GM19455 (cell line): Measurements from ENCODE around the gene PLIN5.
"Not testable (repeated sequence)": the region's sequence is repeated elsewhere in the genome, so short reads cannot be mapped to it uniquely, and the experiment has no call there.

Source experiments
- ATAC-seq: cut with Tn5 transposase; IDR thresholded peaks from one replicate; pipeline ENCODE4 v1.9.1; 2021; ENCODE audit not compliant: unreplicated experiment

Gene PLIN5

DNA sequence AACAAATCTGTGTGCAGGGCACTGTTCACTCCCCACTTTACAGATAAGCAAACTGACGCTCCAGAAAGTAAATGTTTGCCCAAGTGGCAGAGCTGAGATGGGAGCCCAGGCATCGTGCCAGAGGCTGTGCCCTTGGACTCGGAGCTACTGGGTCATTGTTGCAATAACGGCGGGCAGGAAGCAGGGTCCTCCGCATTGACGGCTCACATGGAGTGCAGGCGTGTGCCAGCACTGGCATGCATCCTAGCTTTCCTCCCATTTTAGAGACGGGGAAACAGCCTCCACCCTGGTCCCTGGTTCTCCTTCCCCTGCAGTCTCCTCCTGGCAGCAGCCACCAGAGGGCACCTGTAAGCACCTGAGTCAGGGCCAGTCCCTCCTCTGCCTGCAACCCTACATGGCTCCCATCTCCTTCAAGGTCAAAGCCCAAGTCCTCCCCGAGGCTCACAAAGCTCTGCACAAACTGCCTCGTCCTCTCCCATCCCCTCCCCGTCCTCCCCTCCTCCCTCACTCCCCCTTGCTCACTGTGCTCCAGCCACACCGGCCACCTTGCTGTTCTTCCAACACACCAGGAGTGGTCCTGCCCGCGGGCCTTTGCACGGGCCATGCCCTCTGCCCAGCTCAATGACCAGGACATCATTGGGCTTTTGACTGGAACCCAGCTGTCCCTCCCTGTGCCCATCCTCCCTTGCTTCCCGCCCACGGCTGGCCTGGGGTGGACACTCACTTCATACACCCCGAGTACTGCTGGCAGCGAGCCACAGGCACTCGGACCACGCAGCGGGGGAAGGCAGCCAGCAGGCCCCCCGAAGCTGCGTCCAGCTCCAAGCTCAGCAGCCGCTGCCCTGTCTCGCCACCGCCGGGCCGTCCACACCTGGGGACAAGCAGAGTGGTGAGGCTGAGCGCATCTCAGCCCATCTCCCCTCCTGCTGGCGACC, 12.5 kb upstream of the PLIN5 start:
- ATAC-seq: no peak

DNA sequence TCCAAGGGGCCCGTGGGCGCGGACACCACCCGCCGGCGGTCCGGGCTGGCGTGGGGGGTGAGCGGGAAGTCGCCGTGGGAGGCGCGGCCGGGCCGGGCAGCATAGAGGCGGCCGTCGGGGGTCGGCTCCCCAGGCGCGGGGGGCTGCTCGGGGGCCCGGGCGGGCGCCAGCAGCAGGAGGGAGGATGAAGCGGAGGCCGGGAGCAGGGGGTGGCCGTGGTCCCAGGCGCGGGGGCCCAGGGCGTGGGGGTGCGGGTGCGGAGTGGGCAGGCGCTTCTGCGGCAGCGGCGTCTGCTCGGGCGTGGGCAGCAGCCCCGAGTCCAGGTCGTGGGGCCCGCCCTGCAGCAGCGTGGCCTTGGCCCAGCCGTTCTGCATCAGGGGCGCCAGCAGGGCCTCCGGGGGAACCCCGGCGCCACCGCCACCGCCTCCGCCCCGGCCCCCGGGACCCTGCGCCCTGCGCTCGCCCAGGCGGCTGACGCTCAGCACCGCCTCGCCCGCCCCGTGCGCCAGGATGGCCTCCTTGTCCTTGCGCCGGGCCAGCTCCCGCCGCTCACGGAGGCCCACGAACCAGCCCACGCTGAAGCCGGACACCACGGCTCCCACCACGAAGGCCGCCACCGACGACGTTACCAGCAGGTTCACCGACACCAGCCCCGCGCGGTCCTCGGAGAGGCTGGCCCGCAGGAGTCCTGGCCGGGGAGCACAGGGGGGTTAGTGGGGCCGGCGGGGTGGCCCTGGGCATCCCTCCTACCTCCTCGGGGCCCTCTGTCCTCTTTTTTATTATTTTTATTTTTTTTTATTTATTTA, 9.0 kb upstream of the PLIN5 start:
- no peak for ATAC-seq

DNA sequence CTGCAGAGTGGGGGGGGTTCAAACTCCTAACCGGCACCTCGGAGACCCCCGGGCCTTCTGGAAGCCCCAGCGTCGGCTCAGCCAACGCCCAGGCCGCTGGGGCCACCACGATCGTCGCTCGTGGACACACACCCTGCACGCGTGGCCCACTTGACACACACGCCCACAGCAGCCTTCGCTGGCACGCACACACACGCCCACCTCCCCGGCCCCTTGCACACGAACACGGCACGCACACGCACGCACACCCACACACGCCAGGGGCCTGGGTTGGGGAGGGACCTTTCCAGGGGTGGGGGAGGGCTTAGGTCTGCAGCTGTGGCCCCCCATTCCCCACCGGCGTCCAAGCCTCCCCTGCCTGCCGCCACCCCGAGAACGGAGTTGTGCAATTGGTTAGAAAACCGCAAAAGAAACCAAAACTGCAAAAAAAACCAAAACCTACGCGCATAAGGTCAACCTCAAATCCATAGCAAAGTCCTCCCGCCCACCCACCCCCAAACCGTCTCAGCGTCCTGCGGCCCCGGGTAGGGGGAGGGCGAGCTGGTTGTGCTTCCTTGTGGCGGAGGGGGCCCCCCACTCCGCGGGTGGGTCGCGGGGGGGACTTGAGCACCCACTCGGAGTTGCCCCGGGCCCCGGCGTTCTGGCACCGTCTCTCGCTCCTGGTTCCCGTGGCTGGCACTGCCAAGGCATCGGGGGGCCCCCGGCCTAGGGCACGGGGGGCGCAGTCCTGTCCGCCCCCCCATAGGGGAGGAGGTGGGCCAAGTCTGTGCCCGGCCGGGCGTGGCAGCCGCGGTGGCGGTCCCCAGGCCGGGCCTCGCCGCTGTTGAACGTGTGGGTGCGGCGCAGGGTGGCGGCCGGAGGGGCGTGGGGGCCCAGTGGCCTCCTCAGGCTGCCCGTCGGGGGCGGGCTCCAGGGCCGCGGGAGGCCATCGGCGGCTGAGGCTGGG, 8.1 kb upstream of the PLIN5 start:
- ATAC-seq: no peak

DNA sequence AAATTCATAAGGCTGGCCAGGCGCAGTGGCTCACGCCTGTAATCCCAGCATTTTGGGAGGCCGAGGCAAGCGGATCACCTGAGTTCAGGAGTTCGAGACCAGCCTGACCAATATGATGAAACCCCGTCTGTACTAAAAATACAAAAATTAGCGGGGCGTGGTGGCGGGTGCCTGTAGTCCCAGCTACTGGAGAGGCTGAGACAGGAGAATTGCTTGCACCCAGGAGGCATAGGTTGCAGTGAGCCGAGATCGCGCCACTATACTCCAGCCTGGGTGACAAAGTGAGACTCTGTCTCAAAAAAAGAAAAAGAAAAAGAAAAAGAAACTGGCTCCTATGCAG, 6.8 kb upstream of the PLIN5 start:
- not testable (repeated sequence) for ATAC-seq

DNA sequence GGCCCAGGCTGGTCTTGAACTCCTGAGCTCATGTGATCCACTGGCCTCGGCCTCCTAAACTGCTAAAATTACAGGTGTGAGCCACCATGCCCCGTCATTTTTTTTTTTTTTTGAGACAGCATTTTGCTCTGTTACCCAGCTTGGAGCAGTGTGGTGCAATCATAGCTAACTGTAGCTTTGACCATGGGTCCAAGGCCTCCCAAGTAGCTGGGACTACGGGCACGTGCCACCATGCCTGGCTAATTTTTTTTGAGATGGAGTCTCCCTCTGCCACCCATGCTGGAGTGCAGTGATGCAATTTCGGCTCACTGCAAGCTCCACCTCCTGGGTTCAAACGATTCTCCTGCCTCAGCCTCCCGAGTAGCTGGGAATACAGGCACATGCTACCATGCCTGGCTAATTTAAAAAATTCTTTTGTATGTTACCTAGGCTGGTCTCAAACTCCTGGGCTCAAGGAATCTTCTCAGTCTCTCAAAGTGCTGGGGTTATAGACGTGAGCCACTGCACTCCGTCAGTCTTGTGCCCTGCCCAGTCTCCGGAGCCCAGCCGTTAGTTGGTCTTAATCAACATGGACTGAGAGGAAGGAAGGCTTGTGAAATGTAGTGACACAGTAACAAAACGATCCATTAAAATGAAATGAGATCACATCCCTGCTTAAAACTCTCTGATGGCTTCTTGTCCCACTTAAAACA, 6.2 kb upstream of the PLIN5 start:
- no peak for ATAC-seq

DNA sequence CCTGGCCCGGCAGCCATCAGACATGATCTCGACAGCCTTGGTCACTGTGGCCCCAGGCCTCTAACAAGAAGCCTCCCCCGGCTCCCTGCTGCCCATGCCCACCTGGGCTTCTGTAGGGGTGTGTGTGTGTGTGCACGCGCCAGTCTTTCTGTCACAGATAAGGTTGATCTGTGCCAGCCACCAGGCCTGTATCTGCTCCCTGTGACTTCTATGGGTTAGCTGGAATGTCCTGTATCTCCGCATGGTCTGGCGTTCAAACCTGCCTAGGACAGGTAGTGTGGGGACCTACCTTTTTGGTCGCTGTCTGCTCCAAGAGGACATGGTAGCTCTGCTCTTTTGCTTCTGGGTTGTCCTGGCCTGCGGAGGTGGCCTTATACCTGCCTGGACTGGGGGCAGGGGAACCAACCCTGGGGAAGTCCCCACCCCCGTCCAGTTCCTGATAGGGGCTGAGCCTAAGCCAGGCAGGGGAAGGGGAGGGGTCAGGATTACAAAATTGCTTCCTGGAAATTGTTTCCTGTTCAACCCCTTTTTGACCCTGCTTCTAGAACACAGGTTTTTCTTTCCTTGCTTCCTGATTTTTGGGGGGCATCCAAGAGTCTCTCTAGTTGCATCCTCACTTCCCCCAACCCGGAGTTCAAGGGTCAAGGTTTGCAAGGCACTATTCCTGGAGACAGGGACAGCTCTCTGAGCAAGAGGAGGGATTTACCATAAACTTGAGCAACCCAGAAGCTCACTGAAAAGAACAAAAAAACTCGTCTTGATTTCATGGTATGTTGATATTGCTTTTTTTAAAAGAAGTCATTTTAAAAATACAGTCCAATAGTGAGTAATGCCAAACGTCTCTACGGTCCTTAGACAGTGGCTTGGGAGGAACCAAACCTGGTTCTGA, 4.9 kb upstream of the PLIN5 start, which contains the start of gene LRG1:
Gene LRG1 (minus strand): TSS at position 344 of the 889 bp plus-strand sequence. CDS start 23 bp downstream, at position 321.
- no peak for ATAC-seq

DNA sequence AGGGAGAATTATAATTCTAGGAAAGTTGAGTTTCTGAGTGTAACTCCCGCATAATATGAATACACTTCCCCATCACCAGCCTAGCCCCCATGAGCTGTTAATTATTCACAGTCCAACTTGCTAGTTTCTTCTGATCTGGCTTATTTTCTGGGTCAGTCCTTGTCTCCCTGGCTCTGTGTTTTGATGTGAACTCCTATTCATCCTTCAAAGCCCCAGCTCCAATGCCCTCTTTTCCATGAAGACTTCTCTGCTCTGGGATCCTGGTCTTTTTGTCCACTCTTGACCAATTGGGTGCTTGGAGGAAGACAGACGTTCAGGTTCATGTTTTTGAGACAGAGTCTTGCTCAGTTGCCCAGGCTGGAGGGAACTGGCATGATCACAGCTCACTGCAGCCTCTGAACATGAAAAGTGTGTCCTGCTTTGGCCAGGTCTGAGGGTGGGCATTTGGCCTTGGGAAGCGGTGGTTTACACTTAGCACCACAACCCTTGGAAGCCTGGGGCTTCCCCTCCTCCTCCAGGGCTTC, 4.2 kb upstream of the PLIN5 start:
- ATAC-seq: no peak

DNA sequence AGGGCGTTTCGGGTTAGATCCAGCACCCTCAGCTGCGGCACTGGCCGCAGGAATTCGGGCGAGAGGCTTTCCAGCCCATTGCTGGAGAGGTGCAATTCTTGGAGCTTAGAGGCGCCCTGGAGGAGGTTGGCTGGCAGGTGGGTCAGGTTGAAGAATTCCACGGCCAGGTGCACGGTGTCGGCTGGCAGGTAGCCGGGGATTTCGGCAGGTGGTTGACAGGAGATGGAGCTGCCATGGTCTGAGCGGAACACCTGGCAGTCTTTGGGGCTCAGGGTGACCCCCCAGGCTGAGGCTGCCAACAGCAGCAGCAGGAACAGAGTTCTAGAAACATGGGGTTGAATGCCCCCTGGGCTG, 3.6 kb upstream of the PLIN5 start:
- ATAC-seq: no peak

DNA sequence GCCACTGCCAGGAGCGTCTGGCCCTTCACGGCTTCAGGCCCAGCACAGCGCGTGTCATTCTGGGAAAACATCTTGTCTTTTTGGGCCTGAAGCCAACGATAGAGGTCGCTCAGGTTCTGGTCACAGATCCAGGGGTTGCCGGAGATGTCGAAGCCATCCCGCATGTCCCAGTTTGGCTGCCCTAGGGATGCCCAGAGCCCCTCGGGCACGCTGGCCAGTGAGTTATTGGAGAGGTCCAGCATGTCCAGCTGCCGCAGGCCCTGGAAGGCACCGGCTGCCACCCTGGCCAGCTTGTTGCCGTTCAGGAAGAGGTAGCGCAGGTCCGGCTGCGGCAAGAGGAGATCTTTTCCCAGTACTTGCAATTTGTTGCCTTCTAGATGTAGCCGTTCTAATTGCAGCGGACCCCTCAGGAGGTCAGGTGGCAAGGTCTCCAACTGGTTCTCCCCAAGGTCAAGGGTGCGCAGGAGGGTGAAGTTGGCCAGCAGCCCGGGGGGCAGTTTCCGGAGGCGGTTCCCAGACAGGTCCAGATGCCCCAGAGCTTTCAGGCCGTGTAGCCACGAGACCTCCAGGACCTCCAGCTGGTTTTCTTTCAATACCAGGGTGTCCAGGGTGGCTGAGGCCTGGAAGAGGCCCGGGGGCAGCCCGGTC, 3.1 kb upstream of the PLIN5 start:
- ATAC-seq: no peak

DNA sequence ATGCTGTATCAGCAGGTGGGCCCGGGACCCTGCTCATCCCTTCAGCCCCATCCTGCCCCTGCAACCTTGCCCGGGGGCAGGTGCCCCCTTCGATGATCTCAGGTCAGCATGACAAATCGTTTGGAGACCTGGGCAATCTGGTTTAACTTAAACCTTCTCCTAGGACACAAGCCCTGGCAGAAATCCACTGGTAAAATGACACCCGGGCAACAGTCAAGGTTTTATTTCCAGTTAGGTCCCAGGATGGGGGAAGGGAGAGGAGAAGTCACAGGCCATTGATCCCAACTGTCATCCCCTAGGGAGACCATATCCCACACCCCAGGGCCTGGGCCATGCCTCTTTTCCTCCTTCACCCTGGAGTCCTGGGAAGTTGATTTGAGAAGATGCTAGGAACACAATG, 1.8 kb upstream of the PLIN5 start:
- no peak for ATAC-seq

DNA sequence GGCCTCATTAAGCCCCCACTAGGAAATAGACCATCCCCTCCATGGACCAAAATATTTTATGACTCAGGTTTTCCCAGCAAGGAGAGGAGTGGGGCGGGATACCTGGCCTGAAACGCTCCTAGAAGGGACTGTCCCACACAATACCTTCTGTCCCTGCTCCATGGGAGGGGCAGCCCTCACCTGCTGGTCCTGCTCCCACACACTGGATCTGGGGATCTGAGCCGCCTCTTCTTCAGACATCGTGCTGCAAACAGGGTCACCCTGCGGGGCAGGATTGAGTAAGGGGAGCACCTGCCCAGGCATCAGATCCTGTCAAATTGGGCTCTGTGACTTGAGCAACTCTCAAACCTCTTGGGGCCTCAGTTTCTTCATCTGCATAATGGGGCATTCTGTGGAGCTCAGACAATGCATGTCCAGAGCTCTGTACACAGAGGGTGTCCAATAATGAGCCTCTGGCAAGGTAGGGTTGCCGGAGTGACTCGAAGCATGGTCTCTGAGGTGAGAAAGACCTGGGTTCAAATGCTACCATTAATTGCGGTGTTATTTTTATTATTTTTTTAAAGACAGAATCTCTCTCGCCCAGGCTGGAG, 1.1 kb downstream of the PLIN5 start:
- no peak for ATAC-seq

DNA sequence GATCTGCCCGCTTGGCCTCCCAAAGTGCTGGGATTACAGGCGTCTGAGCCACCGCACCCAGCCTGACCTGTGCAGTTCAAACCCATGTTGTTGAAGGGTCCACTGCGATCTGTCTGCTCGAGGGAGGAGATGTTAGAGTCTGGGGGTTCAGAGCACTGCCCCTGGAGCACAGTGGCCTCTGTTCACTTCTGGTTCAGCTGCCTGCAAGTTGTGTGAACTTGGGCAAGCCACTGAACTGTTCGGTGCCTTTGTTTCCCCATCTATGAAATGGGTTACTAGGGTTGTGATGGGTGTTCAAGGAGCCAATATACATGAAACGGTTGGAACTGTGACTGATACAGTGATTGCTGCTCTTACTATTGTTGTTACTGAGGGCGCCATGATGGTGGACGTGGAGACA, 1.7 kb downstream of the PLIN5 start:
- ATAC-seq: no peak

DNA sequence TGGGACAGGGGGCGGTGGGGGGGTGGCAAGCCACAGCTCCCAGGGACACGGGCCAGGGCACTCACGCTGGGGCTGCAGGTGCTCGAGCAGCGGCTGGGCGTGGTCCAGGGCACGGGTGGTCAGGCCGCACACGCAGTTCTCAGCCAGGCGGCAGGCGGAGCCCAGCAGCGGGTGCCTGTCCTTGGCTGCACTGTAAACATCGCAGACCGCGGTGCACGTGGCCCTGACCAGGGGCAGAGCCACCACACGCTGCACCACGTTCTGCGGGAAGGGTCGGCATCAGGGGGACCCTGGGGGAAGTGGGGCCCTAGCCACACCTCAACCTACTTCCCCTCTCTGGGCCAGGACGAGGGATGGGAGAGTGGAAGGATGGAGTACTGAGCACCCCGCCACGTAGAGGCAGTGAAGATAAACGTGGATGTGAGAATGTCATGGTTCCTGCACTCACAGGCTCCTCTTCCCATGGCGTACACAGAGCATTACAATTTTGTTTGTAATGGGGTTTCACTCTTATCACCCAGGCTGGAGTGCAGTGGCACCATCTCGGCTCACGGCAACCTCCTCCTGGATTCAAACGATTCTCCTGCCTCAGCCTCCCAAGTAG, 3.4 kb downstream of the PLIN5 start:
- no peak for ATAC-seq

DNA sequence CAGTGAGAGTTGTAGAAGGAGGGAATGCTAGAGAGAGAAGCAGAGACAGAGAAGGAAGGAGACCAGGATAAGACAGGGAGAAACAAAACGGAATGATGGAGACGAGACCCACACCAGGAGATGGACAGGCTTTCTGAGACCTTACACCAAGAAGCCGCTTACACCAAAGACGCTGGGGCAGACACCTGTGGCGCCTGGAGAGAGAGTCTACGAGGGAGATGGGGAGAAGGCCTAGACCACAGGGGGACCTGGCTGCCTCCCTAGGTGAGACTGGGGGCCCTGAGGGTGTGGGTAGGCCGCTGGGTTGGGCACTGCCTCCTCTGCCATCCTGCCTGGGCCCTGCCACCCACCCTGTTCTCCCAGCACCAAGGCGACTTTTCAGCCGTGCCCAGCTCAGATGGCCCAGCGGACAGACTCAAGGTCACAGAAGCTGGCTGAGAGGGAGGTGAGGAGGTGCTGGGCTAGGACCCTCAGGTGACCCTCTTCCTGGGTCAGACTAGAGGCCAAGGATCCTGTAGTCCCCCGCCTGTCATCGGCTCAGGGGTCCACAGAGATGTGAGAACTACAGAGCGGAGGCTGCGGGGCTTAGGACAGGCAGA, 5.0 kb downstream of the PLIN5 start:
- no peak for ATAC-seq

DNA sequence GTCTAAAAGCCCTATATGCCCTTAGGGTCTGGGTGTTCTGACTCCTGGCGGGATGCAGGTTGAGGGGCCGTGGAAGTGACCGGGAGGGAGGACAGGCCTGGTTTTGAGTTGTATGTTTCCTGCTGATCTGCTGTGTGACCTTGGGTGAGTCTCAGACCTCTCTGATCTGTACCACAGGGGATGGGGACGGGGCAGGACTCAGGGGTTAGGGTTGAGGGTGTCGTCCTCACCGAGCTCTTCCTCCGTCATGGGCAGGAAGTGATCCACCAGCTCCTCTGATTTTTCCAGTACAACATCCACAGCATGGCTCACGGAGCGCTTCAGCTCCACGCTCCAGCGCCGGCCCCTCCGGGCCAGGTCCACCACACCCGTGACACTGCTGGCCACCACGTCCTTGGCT, 6.2 kb downstream of the PLIN5 start:
- ATAC-seq: no peak

DNA sequence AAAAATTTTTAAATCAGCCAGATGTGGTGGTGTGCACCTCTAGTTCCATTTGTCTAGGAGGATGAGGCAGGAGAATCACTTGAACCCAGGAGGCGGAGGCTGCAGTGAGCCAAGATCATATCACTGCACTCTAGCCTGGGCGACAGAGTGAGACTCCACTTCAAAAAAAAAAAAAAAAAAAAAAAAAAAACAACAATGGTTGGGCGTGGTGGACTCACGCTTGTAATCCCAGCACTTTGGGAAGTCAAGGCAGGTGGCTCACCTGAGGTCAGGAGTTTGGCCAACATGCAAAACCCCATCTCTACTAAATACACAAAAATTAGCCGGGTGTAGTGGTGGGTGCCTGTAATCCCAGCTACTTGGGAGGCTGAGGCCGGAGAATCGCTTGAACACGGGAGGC, 7.6 kb downstream of the PLIN5 start:
- ATAC-seq: not testable (repeated sequence)

DNA sequence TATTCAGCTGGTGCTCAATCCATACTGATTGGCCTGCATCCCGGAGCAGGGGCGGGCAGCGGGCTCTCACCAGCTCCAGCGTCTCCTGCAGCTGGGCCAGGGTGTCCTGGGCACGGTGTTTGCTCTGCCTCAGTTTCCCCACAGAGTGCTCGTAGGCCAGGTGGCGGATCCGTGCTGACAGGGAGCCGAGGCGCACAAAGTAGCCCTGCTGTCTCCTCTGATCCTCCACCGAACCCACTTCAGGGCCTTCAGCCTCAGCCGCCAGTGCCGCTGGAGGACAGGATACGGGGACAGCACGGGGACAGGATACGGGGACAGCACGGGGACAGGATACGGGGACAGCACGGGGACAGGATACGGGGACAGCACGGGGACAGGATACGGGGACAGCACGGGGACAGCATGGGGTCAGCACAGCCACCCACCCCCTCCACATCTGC, 9.4 kb downstream of the PLIN5 start:
- no peak for ATAC-seq
